Smooth muscle cell of the brain vasculature (primary cell): ENCODE measurements around the gene CACNA1F.

Source experiments
- DNase-seq: peaks from one replicate; pipeline ENCODE4 v3.0.0-alpha.2; 2012; ENCODE audit warnings: low read depth, low spot score

CACNA1F gene

DNA sequence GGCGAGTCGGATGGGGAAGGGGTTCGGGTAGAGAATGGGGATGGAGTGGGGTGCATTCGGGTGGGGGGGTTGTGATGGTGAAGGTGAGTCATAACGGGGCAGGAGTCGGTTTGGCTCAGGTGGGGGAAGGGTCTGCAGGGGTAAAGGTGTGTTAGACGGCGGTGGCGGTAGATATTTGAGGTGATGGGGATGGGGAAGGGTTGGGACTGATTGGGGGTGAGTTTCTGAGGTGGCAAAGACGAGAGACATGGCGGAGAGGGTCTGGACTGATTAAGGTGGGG lies 33.9 kb downstream of the CACNA1F start:
- DNase-seq: no peak

- DNase-seq: no peak
Observed at GRCh38 chrX:49198540-49199314, 34.4 kb downstream of the CACNA1F start.

DNA sequence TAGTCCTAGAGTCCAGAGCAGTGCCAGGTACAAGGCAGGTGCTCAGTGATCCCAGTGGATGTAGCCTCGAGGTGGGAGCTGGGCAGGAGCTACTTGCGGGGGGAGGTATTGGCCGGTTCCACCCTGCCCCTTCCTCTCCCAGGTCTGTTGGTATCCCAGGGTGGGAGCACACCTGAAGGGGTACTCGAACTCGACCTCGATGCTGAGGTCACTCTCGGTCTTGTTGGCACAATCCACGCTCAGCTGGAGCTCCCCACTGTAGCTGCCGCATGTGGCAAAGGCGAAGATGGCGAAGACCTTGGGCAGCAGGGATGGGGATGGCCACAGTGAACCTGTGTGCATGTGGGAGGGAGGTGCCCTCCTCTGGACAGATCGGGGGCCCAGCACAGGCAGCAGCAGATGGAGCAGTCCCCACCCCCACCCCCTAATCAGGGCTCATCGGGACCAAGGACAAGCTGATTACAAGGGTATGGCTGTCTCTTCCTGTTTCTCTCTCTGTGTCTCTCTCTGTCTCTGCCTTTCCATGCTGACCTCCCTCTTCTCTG lies 35.5 kb downstream of the CACNA1F start:
- DNase-seq: no peak

- DNase-seq: no peak
Observed at GRCh38 chrX:49193542-49193964, 39.6 kb downstream of the CACNA1F start.

DNA sequence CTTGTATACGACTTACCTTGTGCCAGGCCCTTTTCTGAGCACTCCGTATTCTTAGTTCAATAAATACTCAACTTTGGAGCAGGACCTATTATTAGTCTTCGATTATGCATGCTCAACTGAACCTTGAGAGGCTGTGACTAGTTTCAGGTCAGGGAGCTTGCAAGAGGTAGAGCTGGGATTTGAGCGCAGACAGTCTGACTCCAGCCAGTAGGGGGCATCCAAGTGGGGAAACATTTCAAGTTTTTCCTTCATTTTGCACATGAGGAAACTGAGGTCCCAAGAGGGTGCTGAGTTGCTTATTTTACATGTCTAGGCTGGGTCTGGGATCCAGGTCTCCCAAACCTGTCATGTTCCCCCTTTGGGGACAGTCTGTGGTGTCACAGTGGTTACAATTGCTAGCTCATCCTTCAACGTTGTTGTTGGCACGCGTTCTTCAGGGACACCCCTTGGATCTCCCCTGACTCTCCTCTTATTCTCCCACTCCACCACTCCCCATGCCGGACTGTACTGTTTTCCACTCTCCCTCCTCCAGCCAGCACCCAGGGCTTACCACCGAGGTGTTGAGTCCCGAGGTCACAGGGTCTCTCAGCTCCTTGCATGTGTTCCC lies 40.3 kb downstream of the CACNA1F start:
- DNase-seq: no peak

DNA sequence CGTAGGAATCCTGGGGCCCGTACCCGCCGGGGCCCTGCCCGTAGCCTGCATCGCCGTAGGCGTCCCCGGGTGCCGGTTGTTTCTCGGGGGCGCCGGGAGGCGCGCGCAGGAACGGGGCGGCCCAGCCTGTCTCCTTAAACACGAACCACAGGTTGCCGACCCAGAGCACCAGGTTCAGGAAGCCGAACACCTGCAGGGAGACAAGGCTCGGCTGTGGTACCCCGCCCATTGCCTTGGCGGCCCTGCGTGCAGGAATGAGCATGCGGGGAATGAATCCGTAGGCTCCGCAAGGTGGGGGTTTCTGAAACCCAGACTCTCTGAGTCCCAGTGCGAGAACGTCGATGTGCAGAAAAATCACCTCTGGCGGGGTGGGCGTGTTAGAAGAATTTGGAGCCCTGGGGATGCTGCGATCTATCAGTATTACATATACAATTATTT lies 41.5 kb downstream of the CACNA1F start:
- DNase-seq: no peak

DNA sequence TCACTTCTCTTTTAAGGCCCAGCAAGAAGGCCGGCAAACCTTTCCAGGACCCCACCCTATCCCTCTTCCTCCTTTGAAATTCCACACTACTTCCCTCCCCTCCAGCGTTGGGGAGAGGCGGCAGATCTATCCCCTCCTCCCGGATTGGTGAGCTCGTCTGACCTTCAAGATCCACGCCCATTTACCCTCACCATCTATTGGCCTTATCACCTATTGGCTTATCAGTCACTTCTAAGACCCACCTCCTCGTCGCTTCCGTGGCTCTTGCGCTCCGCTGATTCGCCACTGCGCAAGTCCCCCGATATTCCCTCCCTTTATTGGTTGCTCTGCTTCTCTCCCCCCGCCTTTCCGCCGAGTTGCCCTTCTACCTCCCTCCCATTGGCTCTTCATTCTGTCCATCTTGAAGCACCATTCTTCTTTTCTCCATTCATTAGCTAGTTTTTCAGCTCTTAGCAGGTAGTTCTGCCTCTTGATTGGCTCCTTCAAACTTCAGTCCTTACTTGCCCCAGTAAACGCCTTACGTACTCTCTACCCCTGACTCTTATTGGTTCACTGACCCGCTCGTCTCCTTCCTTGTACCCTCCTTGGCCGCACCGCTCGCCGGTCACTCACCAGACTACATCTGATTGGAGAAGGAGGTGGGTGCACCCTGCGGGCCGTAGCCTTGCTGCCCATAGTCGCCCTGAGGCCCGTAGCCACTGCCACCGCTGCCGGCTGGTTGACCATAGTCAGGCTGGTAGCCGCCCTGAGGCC lies 42.1 kb downstream of the CACNA1F start:
- peak; percentile 91 for DNase-seq

GRCh38 chrX:49189606-49190005 lies 43.5 kb downstream of the CACNA1F start:
- DNase-seq: no peak

- DNase-seq: no peak
Observed at GRCh38 chrX:49188468-49189076, 44.6 kb downstream of the CACNA1F start.

DNA sequence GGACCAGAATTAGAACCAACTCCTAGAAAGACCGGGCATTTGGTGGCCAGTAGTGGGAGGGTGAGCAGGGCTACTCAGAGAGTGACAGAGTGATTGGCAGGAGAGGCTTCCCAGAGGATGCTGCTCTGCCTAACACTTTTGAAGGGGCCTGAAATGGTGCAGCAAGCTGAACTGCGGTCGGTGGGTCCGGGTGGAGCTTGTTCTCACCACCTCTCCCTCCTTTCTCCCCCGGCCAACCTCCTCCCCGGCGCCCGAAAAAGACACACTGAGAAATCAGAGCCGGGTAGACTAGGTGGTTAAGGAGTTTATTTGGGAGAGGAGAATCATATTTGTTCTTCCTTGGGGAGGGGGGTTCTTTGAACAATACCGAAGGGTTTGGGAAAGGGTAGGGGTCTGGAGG lies 45.6 kb downstream of the CACNA1F start:
- DNase-seq: no peak

GRCh38 chrX:49187028-49187394 lies 46.1 kb downstream of the CACNA1F start:
- no peak for DNase-seq

DNA sequence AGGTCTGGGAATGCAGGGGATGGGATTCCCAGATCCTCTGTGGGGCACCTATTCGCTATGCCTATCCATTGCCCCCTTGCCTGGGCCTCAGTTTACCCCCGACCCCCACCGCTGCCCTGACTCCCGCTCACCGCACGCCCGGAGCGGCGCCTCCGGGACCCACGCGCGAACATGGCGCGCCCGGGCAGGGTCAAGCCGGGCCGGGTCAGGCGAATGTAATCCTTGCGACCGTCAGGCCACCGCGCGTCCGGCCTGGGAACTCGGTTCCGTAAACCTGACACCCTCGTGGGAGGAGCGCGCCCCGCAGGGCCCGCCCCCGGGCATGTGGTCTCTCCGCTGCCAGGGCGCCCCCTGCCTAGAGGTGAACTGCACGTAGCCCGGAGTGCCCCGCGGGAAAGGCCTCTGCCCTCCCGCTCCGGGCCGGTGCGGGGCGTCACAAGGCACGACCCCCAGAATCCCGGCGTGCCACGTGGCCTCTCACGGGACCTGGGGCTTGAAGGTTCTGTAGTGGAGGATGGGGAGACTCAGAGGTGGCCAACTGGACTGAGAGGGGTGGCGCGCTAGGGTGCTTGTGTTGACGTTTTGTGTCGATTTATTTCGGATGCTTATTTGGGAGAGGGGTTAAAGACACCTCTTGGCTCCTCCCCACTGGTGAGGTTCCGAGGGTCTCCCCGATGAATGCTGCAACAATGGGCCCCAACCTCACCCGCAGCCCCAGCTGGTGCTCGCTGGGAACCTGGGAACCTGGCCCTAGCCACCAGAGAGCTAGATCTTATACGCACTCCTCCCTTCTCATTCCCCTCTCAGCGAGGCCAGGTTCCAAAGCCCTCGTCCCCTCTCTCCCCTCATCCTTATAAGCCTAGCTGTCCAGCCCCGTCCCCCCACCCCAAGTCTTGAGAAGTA lies 46.8 kb downstream of the CACNA1F start, which contains the start of gene PRICKLE3:
PRICKLE3 (minus strand) TSS at position 249 of the 903 bp plus-strand sequence; CDS start at position 173, 76 bp downstream.
- no peak for DNase-seq

- DNase-seq: peak; percentile 64
Observed at GRCh38 chrX:49184294-49185281, 48.6 kb downstream of the CACNA1F start.

- no peak for DNase-seq
Observed at GRCh38 chrX:49183701-49184281, 49.3 kb downstream of the CACNA1F start.

DNA sequence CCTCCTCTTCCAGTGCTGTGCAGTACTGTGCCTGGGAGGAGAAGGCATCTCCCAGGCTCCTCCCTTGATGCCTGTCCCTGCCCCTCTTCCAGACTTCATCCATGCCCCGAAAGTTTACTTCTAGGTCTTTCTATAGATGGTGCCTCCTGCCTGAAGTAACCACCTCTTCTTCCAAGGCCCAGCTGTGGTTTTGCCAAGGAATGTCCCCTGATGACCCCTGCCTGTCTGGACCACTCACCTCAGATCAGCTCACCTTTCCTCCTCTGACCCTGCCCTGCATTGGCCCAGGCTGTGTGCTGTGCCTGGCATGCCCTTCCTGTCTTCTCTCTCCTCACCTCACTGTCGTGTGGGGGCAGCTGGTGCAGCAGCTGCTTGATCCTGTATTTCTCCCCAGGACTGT lies 53.8 kb downstream of the CACNA1F start:
- no peak for DNase-seq

DNA sequence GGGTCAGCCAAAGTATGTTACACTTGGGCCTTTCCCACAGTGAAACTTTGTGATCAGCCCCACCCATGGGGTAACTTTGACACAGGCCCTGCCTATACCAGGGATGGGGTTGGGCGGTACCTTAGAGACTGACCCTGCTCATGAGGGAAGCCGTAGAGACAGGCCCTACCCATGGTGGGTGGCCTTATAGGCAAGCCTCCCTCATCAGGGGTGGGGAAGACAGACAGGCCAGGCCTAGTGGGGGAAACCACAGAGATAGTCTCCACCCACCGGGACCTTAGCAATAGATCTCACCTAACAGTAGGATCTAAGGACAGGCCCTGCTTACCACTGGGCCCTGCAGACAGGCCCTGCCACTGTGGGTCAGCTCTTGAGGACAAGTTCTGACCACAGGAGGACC lies 54.6 kb downstream of the CACNA1F start:
- no peak for DNase-seq

DNA sequence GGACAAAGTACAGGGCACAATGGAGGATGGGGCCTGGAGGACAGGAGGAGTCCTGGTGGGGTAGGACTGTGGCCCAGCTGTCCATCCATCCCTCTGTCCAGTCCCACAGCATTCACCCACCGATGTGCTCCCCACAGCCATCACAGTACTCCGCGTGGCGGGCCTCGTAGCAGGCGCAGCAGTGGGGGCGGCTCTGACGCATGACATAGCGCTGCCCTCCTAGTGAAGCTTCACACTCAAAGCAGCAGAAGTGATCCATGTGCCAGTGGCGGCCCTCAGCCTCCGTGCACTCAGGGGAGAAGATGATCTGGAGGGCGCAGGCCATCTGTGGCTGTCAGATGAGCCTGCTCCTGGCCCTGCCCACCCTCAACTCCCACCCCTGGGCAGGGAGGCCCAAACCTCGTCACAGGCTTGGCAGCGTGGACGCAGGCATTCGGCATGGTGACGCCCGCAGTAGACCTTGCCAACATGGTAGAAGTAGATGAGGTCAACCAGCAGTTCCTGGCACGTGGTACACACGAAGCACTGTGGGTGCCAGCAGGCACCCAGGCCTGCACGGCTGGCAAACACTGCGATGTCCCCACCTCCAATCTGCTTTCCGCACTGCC lies 55.2 kb downstream of the CACNA1F start:
- DNase-seq: no peak

DNA sequence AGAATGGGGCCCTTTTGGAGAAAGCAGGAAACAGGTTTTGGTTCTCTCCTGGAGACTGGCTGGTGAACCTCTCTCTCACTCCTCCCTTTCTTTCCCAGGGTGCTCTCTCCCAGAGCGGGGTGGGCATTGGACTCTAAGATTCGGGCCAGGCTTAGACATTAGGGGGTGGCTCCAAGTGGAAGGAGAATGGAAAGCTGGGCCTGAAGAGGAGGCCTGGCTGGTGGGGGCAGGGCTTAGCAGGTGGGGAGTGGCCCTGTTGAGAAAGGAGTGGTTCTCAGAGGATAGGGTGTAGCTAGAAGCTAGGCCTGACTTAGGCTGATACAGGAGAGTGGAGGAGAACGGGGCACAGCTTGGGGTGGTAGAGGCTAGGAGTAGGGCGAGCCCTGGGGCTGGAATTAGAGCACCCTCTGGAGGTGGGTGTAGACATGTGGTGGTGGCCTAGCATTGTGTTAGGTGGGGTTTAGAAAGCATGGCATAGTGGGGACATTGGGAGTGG lies 55.8 kb downstream of the CACNA1F start:
- DNase-seq: no peak
